Suppressor macrophage treated with lipopolysaccharide for 1 hour (primary cell): ENCODE measurements around the gene MYOM3.

Experiments
- DNase-seq, 3 donors: peaks; one replicate each; pipeline ENCODE4 v3.0.0-alpha.2; 2020 to 2022

The MYOM3 gene

GRCh38 chr1:24113641-24114033 lies 1.7 kb upstream of the MYOM3 start:
- DNase-seq = no peak

DNA sequence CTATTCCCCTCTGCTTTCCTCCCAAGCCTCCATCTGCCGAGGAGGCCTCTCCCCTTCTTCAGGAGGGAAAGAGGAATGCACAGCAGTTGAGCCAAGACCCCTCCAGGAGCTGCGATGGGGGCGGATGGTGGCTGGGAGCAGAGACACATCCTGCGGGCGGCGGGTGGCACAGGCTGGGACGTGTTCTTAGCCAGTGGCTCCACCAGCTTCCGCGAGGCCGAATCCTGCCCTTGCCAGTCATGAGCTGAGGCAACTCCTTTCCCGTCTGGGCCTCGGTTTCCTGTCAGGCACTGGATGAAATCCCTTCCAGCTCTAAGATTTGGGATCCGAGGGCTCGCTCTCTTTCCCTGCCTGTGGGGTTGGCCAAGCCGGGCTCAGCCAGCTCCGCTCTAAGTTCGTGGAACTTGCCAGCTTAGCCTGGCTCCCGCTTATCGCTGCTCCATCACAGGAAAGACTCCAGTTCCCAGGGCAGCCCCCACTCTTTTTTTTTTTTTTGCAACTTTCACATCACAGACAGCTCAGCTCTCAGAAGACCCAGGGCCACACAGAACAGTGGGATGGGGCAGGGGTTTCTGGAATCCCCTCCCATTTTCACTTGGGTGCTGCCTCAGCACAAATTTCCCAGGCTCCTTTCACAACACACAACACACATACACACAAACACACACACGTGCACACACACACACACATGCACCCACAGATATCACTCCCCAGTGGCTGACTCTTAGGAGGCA lies 506 bp downstream of the MYOM3 start:
- DNase-seq = no peak

DNA sequence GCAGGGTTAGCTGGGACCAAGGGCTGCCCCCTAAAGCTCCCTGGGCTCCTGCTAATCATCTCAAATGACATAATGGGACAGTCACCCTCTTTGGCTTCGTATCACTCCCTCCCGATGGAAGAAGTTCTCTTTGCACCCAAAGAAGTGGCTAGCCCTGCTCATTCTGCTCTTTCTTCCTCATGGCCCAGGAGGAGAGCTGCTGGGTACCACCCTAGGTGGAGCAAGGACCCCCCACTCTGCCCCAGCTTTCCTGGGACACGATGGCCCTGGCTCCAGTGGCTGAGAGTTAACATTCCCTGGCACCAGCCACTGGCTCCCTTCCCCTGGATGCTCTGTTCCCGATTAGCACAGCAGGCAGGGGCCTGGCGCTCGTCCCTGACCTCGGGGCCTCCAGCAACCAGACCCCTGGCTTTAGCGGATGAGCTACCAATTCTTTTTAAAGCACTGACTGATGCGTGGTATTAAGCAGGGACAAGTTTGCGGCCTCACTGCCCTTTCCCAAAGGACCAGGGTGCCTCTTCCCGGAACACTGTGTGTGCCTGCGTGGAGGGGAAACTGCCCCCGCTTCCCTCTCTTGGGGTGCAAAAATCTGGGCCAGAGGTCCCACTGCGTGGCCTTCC lies 1.2 kb downstream of the MYOM3 start:
- DNase-seq = no peak

DNA sequence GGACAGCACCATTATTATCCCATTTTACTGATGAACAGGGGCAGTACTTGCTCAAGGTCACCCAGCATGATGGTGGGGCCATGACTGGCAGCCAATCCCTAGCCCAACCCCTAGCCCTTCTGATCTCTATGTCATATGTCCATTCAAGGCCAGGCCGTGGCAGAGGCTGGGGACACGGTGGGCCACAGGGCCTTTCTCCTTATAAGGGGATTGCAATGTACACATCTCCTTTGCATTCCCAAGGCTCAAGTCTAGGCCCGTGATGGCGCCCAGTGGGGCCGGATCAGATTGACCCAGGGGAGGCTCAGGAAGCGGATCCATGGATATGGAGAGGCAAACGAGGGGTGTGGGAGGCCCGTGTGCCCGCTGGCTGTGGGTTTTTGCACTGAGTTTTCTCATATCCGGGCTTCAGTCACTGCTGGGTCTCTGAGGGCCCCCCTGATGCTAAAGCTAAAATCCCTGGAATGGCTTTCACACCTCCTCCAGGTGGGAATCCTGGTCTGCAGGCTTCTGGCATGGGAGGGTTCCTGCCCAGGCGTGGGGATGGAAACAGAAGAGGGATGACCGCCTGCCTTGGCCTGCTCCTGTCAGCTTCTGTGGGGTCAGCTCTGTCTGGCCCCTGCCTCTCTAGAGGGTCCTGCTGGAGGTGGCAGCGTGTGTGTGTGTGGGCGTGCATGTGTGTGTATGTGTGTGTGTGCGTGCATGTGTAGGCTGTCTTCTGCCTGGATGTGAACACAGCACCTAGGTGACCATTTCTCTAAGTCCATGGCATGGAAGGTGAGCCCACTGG lies 2.1 kb downstream of the MYOM3 start:
- no peak for DNase-seq

DNA sequence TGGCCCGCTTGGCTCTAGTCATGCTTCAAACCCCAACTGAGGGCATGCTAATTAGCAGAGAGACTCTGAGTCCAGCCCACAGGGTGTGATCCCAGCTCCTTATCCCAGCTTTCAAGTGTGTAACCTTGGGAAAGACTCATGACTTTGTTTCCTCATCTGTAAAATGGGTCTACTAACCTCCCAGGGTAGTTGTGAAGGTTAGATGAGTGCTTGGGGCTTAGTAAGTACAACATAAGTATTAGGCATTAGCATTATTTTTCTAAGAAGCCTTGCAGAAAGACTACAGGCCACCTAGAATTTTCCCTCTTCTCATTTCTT lies 2.8 kb downstream of the MYOM3 start:
- DNase-seq = no peak

DNA sequence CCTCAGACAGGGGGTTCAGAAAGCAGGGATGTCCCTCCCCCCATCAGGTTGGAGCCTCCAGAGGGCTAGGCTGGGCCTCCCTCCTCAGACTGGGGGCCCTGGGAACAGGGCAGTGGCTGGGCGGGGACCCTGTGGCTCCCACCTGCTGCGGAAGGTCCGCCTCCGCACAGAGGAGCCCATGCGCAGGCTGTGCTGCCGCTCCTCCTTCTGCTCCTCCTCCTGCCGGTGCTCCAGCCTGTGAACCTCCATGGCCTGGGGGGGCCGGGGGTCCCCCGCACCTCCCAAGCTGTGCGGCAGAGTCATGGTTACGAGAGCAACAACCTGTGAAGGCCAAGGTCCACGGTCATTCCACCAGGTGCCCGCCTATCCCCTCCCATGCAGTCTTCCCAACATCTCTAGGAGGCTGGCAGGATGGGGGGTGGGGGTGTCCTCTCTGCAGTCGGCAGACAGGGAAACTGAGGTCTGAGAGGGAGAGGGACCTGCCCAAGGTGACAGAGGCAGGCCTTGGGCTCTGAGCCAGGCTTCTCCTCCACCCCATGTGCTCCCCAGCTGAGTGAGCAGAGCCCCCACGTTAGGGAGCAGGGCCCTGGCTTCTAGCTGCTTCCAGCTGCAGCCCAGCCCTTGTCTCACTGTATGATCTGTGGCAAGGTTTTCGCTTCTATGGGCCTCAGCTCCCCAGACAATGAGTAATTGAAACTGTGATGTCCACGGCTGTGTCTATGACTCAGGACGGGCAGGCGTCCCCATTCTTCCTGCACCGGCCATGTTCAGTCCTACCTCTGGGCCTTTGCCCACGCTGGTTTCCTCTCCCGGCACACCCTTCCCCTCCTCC lies 3.4 kb downstream of the MYOM3 start:
- peak; percentile 32 to 49 (median 39) for DNase-seq

DNA sequence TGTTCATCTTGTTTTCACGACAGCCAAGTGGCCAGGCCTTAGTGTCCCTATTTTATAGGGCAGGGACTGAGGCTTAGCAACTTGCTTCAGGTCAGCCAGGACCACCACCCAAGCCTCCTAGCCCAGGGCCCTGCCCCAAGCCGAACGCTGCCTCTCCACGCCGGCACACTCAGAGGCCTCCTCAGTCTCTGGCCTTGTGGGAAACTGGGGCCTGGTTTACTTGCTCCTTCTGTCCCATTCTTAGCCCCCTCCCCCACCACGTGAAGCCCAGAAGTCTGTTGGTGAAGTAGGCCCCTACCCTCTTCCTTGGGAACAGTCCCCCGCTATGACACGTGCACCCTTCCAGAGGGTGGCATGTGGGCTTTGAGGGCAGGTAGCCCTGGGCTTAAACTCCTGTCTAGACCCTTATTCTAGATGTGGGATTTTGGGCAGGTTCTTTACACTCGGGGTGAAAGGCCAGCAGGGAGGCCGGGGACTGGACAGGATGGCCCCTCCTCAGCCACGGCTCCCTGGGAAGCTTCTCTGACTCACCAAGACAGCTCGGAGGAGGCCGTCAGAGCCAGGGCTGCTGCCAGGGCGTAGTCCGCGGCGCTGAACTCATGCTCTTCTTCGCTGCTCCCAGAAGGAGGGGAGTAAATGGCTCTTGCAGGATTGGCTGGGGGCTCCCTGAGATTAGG lies 4.3 kb downstream of the MYOM3 start:
- DNase-seq = no peak

GRCh38 chr1:24105368-24106160 lies 6.4 kb downstream of the MYOM3 start:
- no peak for DNase-seq

GRCh38 chr1:24104854-24105253 lies 7.1 kb downstream of the MYOM3 start:
- DNase-seq = no peak

DNA sequence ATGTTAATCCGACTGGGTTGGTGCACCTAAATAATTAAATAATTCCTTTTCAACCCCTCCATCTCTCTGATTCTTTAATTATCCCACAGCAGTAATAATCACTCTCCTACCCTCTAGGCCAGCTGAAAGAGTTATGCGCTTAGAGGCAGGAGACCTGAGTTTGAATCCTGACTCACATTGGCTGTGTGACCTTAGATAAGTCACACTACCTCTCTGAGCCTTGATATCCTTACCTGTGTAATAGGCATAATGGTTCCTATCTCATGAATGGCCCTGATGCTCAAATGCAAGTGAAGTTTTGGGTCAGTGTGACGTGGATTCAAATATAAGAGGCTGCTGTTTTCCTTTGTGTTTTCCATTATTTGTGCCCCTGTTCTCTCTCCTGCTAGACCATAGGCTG lies 8.1 kb downstream of the MYOM3 start:
- DNase-seq = no peak

- DNase-seq = no peak
Measured at GRCh38 chr1:24103408-24103807, 8.5 kb downstream of the MYOM3 start.

- no peak for DNase-seq
Measured at GRCh38 chr1:24102961-24103360, 9.0 kb downstream of the MYOM3 start.

GRCh38 chr1:24101796-24102586 lies 9.9 kb downstream of the MYOM3 start:
- DNase-seq = no peak

DNA sequence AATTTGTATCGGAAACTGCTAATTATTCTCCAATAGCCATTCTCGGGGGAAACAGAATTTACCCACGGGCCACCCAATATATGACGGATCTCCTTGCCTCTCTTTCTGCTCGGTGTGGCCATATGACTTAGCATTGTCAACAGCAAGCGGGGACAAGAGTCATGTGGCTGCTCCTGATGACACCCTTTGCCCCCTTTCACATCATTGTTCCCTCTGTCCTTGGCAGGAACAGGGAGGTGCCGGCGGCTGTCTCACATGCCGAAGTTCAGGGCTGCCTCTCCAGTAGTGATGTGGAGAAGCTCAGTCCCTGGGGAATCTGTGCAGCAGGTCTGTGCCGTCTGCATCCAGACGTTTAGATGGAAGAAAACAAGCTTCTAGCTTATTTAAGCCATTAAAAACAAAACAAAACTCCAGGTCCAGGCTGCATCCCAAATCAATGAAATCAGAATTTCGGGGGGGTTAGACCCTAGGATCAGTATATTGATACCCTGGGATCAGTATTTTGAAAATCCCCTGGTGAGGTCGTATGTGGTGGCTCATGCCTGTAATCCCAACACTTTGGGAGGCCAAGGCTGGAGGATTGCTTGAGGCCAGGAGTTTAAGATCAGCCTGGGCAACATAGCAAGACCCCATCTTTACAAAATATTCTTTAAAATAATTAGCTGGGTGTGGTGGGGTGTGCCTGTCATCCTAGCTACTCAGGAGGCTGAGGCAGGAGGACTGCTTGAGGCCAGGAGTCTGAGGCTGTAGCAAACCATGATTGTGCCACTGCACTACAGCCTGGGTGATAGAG lies 10.8 kb downstream of the MYOM3 start:
- no peak for DNase-seq

- DNase-seq = no peak
Measured at GRCh38 chr1:24098943-24099638, 12.8 kb downstream of the MYOM3 start.

DNA sequence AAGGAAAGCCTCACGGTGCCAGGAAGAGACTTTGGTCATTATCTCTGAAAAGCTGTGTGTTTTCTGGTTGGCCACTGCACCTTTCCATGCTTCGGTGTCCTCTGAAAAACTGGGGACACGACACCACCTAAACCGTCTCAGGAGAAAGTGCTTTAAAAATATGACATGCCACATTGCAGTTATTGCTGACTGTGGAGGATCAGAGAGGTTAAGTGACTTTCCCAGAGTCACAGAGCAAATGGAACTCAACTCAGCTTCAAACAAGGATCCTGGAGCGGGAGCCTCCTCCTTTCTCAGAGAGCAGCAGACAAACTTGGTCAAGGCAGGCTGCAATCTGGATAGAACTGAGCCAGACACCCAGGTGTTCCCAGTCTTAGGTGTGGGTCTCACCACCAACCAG lies 13.8 kb downstream of the MYOM3 start:
- DNase-seq = no peak

DNA sequence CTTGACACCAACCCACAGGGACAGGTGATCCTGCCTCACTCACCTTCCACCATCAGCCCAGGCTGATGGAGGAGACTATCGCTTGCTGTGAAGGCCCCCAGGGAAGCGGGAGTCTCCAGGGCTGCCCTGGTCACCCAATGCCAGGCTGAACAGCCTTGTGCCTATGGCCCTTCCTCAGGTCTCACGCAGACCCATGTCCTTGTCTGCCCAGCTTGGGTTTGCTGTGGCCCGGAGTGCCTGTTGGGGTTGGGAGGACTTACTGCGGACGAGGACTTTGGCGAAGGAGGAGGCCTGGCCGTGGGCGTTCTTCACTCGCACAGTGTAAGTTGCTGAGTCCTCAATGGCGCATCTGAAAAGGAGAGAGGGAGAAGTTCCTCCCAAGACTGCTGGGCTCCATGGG lies 14.3 kb downstream of the MYOM3 start:
- DNase-seq = no peak

GRCh38 chr1:24096739-24097103 lies 15.2 kb downstream of the MYOM3 start:
- no peak for DNase-seq

DNA sequence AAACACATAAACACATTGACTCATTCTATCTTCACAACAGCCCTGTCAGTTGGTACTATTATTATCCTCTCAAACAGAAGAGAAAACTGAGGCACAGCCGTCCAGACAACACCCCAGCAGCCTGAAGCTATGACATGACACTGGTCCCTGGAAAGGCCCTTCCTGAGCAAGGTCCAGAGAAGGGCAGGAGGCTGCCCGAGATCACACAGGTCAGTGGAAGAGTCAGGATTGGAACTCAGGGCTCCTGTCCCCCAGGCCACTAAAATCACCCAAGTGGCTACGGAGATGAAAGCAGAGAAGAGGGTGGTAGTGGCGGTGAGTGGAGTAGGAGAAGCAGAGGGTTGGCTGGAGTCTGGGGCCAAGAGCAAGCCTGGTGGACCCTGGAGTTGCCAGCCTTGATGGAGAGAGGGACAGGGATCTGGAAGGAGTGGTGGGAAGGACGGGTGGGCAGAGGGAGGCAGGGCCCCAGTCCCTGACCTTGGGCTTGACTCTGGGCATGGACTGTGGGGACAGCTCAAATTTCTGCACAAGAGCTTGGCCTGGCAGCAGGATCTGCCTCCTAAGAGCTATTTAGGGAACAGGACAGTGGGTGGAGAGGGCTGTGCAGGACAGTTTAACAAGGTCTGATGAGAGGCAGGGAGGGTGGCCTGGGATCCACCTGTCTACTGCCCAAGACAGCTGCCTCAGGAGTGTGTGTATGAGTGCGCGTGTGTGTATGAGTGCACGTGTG lies 15.8 kb downstream of the MYOM3 start:
- DNase-seq = no peak
